CD1c-positive myeloid dendritic cell (primary cell): ENCODE data around the gene AP1AR.

ENCODE experiments used
- DNase-seq: peaks from one replicate; pipeline ENCODE4 v3.0.0-alpha.2; 2016; ENCODE audit errors: extremely low spot score

AP1AR gene

DNA sequence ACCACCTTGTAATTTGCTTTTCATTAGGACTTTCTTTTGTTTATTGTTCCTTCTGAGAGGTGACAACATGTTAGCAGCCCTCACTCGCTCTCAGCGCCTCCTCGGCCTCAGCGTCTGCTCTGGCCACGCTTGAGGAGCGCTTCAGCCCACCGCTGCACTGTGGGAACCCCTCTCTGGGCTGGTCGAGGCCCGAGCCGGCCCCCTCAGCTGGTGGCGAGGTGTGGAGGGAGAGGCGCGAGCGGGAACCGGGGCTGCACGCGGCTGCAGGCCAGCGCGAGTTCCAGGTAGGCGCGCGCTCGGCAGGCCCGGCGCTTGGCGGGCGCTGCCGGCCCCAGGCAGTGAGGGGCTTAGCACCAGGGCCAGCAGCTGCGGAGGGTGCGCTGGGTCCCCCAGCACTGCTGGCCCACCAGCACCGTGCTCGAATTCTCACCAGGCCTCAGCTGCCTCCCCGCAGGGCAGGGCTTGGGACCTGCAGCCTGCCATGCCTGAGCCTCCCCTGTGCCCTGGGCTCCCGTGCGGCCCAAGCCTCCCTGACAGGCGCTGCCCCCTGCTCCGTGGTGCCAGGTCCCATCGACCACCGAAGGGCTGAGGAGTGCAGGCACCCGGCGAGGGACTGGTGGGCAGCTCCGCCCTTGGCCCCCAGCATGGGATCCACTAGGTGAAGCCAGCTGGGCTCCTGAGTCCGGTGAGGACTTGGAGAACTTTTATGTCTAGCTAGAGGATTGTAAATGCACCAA, 9.2 kb upstream of the AP1AR start:
- no peak for DNase-seq

DNA sequence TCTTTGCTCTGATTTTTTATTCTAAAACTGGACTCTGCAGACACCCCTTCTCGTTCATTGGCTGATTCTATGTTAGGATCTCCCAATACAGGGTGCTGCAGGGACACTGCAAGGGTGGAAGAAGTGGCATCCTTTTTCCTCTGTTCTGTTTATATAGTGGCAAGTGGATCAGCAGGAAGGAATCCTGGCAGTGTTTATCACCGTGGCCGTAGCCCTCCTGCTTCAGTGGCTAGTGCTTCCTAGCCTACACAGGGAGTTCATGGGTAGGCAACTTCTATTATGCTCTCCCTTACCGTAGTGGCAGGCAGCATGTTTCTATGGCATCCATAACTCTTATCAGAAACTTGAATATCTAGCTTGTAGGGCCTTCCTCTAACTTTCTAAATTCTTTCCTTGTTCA, 6.4 kb upstream of the AP1AR start:
- no peak for DNase-seq

DNA sequence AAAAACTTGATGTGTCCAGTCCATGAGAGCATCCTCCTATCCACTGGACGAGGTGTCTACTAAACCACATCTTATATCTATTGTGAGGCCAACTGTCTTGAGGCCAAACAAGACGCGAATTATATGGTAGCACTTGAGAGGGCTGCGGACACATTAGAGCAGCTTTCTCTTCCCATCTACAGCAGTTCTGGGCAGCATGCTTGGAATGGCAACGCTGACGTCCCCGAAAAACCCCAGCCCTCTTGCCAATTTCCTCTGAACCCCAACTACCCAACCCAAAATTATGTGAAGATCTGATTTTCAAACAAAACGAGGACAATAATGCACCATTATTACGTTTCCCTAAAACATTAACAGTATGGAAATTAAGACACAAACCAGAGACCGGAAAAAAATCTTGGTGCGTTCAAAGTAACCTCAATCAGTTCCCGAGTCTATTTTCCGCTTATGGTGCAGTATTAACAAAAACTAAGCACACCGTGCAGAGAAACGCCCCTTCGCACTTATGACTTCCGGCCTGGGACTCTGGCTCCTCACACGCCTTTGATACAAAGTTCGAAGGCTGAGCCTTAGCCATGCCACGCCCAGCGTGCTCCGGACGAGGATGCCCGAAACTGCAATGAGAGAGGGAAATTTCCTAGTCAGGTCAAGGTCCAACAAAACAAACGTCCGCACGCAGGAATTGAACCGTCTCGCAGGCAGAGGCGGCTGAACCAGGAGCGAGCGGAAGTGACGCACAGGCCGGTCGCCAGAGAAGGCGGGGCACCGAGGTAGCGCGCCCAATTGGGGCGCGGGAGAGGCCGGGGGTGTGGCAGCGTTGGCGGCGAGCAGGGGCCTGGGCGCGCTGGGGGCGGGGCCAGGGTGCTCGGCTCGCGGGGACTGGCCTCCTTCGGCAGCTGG, 458 bp upstream of the AP1AR start:
- DNase-seq, result peak; percentile 98

DNA sequence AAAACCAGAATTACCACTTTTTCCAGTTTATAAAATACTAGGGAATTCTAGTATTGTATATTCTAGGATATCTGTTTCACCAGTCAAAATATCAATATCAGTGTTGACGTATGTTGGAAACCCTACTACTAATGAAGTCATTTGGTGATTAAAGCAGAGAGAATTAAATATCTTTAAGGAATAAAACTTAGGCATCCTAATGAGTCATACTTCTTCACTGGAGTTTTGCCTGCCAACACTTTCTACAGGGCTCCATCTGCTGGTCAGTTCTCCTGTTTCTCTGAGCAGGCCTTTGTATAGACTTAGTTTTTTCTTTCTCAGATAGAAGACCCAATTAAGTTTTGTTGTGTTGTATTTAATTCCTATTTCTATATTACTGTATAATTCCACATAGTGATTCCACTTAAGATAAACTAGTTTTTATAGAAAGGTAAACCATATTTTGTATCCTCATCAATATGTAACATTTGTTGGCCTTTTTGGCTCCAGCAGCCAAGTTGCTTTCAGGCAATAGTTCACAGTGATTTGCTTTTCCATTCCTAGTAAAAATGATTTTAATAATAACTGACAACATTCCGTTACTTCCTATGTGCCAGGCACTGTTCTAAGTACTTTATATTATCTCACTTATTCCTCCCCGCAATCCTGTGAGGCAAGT, 3.5 kb downstream of the AP1AR start:
- peak; percentile 82 for DNase-seq

DNA sequence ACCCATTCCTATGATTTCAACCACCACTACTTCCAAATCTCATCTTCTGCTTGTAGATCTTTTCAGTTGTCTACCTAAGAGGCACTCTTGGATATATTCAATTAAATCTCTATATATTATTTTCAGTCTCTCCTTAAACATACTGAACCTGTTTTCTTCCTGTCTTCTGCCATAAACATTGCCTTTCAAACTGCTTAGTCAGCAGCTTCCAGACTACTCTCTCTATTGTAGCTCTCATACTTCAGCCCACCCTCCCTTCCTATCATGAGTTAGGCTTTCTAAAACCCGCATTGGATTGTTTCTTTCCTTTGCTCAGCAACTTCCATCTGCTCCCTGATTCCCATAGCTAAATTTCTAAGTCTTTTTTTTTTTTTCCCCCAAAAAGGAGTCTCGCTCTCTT, 4.5 kb downstream of the AP1AR start:
- no peak for DNase-seq

DNA sequence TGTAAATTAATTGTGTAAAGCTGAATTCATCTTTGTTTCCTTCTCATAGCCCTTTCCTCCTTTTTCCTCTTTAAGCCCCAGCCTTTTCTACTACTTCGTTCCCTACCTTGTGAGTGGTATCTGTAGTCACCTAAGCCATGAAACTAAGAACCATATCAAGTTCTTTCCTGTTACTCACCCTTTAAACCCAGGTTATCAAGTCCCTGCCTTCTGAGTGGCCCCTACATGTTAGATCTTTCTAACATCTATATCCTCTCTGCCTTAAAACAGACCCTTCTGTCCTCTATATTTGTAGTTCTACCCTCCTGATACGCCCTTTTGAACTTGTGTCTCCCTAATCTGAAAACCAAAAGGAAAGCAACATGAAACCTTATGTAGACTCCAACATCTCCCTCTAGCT, 7.2 kb downstream of the AP1AR start:
- no peak for DNase-seq

DNA sequence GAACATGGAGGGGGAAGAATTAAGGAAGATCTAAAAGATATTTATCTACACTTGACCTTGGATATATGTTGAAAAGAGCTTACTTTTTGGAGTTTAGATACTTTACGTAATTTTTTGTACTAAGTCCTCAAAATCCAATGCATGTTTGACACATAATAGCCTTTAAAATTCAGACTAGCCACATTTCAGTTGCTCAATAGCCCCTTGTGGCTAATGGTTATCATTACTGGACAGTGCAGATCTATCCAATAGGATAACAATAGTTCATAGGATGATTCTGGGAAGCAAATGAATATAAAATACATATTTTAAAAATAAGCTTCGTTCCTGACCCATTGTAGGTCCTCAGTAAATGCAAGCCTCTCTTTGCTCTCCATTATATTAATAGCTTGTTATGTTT, 13.8 kb downstream of the AP1AR start:
- DNase-seq, result no peak

DNA sequence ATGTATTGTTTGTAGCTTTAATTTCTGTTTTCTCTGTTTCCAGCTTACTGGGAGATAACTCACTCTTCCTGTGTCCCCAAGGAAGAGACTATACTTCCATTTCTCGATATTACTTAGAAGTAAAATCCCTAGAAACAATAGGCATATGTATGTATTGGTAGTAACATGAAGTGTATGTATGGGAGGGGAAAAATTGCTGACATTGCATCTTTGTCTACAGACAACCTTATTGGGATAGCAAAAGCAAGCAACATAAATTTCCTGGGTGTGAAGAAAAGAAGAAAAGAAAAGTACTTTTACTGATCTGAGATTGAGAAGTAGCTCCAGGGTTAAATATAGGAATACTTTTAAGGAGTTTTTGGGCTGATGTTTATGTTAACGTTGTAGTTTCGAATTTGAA, 15.4 kb downstream of the AP1AR start:
- DNase-seq, result no peak

DNA sequence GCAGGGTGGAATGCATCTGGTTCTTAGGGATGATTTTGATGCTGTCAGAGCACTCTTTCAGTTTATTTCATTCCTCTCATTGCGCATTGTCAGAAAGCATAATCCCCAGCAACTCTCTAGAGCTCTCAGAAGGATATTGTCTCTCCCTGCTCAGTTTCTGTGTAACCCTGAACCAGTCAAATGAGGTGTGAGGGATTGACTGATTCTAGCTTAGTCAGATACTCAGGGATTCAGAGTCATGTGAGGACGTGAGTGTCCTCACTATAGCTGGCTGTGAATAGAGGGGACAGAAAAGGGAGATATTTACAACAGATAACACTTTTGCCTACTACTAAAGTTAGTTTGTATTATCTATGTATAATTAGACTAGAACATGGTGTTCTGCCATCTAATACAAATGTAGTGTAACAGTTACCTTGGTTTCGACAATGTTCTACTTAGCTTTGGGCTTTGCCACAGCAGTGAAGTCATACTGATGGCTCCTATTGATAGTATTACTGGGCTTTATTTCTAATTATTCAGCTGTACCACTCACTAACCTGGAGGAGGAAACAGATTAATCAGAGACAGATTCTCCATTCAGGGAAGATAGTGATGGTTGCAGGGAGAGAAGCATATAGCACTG, 19.5 kb downstream of the AP1AR start:
- DNase-seq, result no peak

DNA sequence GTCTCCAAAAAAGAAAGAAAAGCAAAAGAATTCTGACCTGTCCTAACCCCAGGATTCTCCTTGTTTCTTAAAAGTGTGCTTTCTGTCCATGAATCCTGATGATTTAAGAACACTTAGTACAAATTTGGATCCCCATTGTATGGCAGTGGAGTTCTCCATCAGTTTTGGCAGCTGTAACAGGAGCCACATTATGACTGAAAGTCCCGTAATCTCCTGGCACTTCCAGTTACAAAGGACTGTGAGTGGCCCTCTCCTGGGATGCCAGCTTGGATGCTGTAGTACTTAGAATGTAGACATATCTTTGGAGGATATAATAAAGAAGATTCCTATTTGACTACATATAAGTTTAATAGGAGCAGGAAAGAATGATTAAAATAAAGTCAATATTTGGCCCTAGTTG, 20.6 kb downstream of the AP1AR start:
- no peak for DNase-seq

DNA sequence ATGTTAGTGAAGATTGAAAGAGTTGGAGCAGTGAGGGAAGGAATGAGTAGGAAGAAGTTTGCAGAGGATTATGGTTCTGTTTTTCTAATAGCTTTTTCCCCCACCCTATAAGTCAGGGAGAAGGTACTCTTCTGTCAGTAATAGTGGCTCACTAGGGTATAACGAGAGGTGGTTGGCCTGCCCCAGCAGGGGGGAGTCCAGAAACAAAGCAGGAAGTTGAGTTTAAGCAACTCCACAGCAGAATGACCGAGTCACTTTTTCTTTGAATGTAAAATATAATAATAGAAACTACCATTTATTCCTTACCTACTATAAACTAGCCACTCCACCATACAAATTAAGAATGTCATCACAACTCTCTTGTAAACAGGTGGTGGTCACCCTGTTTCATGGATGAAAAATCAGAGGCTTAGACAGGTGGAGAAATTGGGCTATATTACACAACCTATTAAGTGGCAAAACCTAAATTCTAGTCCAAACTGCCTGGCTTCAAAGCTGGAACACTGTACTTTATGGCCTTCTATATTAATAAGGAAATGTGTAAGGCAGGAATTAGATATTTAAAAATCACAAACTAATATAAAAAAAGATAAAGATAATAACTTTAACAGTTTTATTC, 21.9 kb downstream of the AP1AR start:
- peak; percentile 10 for DNase-seq

DNA sequence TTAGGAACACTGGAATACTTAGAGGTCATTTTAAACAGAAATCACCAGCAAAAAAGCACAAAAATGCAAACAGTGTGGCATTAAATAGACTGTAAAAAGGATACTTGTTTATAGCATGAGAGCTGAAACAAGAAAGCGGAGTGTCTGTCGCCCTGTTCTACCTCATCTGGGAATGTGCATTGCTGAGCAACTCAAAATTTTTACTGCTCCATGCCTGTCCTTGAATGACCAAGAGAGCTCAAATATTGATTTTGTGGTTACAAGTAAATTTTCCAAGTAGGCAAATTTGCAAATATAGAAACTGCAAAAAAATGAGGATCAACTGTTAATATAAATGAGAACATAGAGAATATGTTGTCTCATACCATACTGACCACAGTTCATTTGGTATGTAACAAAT, 25.5 kb downstream of the AP1AR start:
- DNase-seq, result no peak

DNA sequence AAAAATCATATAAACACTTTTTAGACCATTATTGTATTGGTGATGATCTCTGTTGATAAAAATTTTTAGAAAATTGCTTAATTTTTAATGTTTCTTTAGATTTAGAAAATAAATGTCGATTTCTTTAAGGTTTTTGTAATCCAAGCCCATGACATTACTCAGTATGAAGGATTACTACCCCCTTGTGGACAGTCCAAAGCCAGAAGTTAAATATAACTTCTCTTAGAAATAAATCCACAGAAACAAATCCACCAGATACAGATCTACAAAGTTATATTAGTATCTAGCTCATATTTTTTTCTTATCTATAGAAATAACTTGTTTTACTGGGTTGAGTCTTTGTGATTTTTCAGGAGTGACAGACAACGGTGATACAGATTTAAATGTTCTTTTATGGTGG, 35.2 kb downstream of the AP1AR start:
- peak; percentile 35 for DNase-seq

DNA sequence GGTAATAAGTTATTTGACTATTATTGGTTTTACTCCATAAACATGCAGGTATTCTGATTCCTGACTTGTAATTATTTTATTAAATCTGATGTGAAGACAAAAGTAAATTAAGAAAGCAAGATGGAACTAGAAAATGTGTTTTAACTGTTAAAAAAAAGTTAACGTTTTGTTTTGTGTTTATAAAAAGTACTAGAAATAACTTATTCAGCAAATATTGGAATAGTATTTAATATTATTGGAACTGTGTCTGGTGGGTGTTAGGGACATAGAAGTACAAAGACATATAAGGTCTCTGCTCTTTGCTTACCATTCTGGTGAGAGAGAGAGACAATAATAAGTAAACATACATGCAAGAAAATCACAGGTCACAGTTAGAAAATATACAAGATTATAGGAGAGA, 38.5 kb downstream of the AP1AR start:
- no peak for DNase-seq

DNA sequence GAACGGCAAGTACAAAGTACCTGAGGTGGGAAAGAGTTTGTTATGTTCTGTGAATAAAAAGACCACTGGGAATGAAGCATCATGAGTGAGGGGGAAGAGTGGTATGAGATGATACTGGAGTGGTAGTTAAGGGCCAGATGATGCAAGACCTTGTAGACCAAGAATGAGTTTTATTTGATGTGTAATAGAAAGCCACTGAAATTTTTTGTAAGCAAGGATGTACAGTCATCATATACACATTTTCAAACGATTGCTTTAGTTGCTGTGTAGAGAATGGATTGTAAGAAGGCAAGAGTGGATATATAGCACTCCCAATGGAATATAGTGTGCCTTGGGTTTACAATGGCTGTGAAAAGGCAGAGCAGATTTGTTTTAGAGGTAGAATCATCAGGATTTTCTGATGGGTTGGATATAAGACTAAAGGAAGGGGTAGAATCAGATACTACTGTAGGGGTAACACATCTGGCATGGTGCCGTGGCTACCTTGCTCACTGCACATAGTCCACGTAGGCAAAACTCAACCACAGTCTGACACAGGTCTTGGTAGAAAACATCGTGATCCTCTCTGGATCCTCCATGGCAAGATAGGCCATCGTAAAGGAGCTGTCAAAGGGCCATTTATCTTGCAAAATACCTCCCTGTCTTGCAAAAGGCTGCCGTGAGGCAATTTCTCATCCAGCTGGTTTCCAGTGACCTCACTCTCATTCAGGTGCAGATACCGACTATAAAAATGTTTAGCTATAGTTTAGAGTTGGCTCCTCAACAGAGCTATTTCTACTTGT, 39.2 kb downstream of the AP1AR start:
- no peak for DNase-seq

DNA sequence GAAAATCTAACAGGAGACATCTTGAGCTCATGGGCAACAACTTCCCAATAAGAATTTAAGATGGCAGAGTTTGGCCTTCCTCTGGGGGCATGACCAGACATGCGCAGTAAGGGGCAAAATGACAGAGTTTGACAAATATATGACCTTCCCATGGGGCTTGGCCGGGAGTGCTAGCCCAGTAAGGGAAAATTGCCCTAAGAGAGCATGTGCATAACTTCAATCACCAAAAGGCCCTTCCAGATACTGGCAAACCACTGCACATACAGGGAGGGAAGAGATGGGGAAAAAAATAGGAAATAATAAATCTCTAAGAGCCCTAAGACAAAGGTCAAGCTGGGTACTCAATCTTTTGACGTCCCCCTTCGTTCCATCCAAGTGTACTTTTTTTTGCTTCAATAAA, 40.7 kb downstream of the AP1AR start:
- DNase-seq, result no peak

DNA sequence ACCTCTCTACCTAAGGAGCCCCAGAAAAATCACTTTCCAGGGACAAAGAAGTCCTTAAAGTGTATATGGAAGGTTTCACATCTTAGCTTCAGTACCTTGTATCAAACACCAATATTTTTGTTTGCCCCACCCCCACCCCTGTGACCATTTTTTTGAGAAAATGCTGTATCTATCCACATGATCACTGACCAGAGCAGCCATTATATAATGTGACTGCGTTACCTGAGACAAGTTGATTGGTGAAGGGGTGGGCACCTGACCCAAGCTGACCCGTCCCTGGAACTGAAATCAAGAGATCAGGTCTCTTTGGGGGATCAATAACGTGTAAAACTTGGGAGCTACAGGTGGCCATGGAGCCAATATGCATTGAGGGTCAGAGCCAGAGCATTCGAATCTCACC, 43.4 kb downstream of the AP1AR start:
- no peak for DNase-seq

DNA sequence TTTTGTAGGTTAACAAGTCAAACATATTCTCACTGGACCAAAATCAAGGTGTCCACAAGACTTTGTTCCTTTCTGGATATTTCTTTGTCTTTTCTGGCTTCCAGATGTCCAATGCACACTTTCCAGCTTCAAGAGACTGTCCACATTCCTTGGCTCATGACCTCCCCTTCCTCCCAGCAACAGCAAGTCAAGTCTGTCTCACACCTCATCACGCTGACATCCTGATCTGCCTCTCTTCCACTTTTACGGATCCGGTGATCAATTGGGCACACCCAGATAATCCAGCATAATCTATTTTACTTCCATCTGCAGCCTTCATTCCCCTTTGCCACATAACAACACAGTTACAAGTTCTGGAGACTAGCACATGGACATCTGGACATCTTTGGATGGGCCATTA, 44.5 kb downstream of the AP1AR start:
- DNase-seq, result no peak

DNA sequence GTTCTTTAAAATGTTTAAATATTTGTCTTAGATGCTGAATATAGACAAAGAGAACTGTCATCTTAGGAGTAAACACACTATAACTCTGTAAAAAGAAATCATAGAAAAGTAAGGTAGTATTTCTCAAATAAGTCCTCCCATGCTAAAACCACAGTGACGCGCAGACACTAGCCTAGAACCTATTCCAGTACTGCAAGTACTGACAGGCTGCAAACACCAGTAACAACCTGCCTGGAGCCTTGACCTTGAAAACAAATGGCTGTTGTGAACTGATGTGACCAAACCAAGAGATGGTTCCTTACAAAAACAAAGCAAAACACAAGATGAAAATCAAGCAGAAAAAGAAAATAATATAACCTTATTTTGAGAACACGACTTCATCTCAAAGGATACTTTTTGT, 45.6 kb downstream of the AP1AR start:
- no peak for DNase-seq

DNA sequence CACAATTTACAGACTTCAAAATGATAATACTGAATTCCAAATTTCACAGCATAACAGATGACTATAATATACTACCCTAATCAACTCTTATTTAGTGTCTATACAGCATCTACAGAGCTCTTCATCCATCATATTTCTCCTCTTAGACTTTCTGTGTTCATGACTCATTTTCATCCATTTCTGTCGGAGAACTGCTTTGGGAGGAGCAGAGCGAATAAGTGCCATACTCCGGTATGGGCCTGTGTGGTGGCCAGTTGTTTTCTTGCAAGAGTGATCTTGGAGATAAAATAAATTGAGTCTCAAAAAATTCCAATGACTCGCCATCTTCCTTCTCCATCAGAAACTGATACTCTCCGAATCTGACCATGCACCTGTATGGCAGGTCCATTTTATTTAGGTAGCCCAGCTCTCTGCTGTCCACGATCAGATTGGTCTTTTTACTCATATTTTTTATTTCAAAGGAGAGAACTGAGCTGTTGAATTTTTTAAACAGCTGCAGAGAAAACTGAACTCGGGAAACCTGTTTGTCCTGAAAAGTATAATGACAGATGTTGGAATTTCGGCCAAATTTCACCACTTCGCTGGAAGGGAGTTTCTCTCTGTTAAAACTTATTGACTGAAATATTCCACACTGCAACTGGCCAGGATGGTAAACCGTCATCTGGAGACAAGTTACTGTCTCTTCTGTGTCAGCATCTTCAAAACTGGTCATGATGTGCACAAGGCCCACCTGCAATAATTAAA, 46.3 kb downstream of the AP1AR start:
- DNase-seq, result no peak
